VCaP (cell line): ENCODE measurements around the gene NEDD4L.

Source experiments
- H3K27ac ChIP-seq: fragments of 450-650 bp; 2 replicates; pipeline ENCODE4 v1.5.1; 2017
- TF ChIP-seq, protein P1 (sequence below): fragments of 450-650 bp; conservative IDR thresholded peaks from 2 replicates; pipeline ENCODE4 v1.5.1; 2017; ENCODE audit warnings: mild to moderate bottlenecking, moderate library complexity

The NEDD4L gene

DNA sequence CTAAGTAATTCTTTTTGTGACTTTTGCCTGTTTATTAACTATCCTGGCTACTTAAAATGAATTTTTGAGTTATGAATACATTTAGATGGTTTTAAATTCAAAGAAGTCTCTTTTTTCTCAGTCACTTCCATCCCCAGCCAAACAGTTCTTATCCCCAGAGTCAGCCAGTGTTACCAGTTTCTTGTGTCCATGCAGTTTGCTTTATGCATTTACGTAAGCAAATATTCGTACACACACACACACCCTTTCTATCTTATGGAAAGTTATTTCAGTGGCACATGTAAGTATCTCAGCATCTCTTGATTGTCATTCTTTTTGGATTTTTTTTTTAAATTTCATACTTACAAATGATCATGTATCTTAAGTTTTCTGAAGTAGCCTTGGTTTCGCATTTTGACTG lies 113.2 kb downstream of the NEDD4L start:
- TF ChIP-seq, protein P1, sequence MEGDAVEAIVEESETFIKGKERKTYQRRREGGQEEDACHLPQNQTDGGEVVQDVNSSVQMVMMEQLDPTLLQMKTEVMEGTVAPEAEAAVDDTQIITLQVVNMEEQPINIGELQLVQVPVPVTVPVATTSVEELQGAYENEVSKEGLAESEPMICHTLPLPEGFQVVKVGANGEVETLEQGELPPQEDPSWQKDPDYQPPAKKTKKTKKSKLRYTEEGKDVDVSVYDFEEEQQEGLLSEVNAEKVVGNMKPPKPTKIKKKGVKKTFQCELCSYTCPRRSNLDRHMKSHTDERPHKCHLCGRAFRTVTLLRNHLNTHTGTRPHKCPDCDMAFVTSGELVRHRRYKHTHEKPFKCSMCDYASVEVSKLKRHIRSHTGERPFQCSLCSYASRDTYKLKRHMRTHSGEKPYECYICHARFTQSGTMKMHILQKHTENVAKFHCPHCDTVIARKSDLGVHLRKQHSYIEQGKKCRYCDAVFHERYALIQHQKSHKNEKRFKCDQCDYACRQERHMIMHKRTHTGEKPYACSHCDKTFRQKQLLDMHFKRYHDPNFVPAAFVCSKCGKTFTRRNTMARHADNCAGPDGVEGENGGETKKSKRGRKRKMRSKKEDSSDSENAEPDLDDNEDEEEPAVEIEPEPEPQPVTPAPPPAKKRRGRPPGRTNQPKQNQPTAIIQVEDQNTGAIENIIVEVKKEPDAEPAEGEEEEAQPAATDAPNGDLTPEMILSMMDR = no peak
- H3K27ac ChIP-seq = peak overlapping the region; percentile 93

DNA sequence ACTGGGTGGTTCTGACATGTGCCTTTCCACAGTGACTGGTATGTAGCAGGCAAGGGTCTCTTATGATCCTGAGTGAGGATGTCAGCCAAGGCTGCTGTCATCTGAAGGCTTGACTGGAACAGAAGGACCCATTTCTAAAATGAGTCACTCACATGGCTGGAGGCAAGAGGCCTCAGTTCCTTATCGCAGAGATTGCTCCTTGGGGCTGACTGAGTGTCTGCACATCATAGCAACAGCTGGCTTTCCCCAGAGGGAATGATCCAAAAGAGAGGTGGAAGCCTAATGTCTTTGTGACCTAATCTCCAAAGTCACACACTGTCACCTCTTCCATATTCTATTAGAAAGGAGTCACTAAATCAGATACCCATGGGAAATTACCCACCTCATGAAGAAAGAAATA lies 114.0 kb downstream of the NEDD4L start:
- TF ChIP-seq, protein P1 = no peak
- peak overlapping the region; percentile 93 for H3K27ac ChIP-seq

DNA sequence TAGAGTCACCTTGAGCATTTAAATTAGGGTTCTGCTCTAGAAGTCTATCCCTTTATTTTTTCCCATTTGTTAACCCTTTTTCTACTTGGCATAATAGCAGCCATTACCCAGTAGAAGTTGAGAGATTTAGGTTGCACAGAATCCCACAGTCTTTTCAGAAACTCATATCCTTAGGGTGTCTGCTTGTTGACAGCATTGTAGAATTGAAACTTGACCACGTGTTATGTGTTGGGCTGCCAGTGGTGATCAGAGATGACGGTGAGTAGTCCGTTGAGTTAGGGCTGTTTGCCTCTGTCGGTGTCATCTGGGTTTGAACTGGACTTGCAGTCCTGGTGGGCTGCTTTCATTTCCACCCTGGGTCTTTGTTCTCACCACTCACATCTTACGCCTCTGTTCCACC lies 114.4 kb downstream of the NEDD4L start:
- peak overlapping the region; percentile 93 for H3K27ac ChIP-seq
- TF ChIP-seq, protein P1 = no peak

DNA sequence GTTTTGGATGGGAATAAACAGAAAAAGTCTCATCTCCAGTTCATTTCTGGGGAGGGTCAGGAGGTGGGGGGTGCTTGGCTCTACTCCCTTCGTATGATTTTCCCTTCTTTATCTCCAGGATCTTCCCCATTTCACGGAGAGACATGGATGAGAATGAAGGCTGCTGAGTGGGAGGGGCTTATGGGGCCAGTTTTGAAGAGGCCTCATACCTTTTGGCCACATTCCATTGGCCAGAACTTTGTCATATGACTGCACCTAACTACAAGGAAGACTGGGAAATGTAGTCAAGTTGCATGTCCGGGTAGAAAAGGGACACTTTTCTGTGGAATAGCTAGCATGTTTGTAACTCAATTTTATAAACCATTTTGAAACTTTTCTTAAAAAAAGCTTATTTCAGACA lies 117.6 kb downstream of the NEDD4L start:
- peak overlapping the region; percentile 93 for H3K27ac ChIP-seq
- TF ChIP-seq, protein P1 = no peak

DNA sequence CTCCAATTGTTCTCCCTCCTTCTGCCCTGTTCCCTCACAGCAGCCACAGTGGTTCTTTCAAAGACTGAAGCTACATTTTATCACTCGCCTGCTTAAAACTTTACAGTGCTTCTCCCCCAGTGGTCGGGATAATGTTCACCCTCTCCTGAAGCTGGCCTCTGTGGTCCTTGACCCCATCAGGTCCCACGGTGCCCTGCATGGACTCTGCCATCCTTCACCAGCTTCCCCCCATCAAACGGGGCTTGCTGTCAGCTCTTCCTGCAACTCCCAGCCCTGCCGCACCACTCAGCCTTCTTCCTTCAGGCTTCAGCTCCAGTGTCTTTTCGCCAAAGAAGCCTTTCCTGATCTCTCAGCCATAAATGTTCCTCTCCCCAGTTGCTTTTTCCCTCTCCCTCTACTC lies 118.1 kb downstream of the NEDD4L start:
- TF ChIP-seq, protein P1 = no peak

DNA sequence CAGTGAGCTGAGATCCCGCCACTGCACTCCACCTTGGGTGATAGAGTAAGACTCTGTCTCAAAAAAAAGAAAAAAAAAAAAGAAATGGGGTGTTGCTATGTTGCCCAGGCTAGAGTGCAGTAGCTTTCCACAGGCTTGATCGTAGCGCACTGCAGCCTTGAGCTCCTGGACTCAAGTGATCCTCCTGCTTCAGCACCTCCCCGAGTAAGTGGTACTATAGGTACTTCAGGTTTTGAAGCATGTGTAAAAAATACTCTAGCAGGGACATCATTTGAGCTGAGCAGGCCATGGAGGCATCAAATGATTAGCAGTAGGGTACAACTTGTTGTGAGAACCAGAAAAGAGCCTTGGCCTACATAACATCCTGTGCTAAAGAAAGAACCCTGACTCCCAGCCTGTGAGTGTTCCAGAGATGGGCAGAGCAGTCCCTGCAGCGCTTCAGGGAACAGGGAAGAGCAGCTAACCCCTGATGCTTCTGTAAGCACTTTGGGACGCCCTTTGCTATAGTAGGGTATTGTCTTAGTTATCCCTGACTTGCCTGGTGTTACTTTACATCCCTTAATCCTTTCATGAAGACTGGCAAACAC lies 119.1 kb downstream of the NEDD4L start:
- TF ChIP-seq, protein P1 = no peak
- H3K27ac ChIP-seq = peak overlapping the region; percentile 93

More for the DNA sequence above, 118.1 kb downstream of the NEDD4L start:
- H3K27ac ChIP-seq = peak overlapping the region; percentile 93

DNA sequence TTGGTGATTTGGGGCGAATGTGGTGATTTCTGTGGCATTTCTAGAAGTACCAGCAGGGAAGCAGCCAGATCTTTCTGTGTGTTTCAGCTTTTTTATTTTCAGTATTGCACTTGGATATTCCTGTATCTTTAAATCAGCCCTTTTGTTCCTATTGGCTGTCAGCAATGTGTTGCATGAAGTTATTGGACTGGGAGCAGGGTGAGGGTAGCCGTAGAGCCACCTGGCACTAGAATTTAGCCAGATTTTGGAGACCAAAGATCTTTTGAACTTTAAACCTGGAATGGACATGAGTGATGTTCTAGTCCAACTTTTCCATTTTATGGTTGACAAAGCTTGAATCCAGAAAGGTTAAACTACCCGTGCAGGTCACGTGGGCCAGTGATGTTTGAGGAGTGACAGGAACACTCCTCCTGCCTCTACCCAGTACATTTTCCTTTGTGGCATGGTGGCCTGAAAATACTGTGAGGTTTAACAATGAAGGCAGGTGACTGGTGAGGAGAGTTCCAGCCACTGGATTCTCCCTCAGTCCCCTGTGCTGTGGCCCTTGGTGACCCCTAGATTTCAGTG lies 122.3 kb downstream of the NEDD4L start:
- TF ChIP-seq, protein P1 = no peak
- H3K27ac ChIP-seq = peak overlapping the region; percentile 1; the same call in 1 of the 2 replicates
